ENCODE data around the gene DNAJC11. TPM values are rescaled to one million over a fixed set of nuclear protein-coding genes. Genes with fewer than 3 reads are reported as not detected.
"Not testable (repeated sequence)": the region's sequence is repeated elsewhere in the genome, so short reads cannot be mapped to it uniquely, and the experiment has no call there.

The DNAJC11 gene
- total RNA-seq: 45.6 TPM

GRCh38 chr1:6701437-6702153 lies at the start of gene DNAJC11:
Gene DNAJC11, minus strand, starts transcription at chr1:6701816. Its CDS starts 16 bp downstream, at chr1:6701800.
- DNase-seq (ENCODE audit: low spot score): peak; percentile 92

GRCh38 chr1:6750490-6750889 lies 48.9 kb upstream of the DNAJC11 start:
- DNase-seq (ENCODE audit: low spot score): no peak

GRCh38 chr1:6747674-6748073 lies 46.1 kb upstream of the DNAJC11 start:
- DNase-seq (ENCODE audit: low spot score): no peak

- DNase-seq (ENCODE audit: low spot score): no peak
Observed at GRCh38 chr1:6745073-6745472, 43.5 kb upstream of the DNAJC11 start.

GRCh38 chr1:6743189-6744101 lies 41.8 kb upstream of the DNAJC11 start:
- peak; percentile 48 for DNase-seq (ENCODE audit: low spot score)

GRCh38 chr1:6742676-6743188 lies 41.1 kb upstream of the DNAJC11 start:
- DNase-seq (ENCODE audit: low spot score): not testable (repeated sequence)

GRCh38 chr1:6738987-6739676 lies 37.5 kb upstream of the DNAJC11 start:
- DNase-seq (ENCODE audit: low spot score): no peak

GRCh38 chr1:6732942-6733341 lies 31.3 kb upstream of the DNAJC11 start:
- DNase-seq (ENCODE audit: low spot score): no peak

- no peak for DNase-seq (ENCODE audit: low spot score)
Observed at GRCh38 chr1:6731905-6732304, 30.3 kb upstream of the DNAJC11 start.

GRCh38 chr1:6730880-6731279 lies 29.3 kb upstream of the DNAJC11 start:
- no peak for DNase-seq (ENCODE audit: low spot score)

GRCh38 chr1:6730473-6730872 lies 28.9 kb upstream of the DNAJC11 start:
- no peak for DNase-seq (ENCODE audit: low spot score)

- DNase-seq (ENCODE audit: low spot score): peak; percentile 23
Observed at GRCh38 chr1:6727535-6727934, 25.9 kb upstream of the DNAJC11 start.

GRCh38 chr1:6726253-6726652 lies 24.6 kb upstream of the DNAJC11 start:
- DNase-seq (ENCODE audit: low spot score): no peak

GRCh38 chr1:6724517-6725141 lies 23.0 kb upstream of the DNAJC11 start:
- no peak for DNase-seq (ENCODE audit: low spot score)

- DNase-seq (ENCODE audit: low spot score): no peak
Observed at GRCh38 chr1:6723621-6724428, 22.2 kb upstream of the DNAJC11 start.

GRCh38 chr1:6711174-6711573 lies 9.6 kb upstream of the DNAJC11 start:
- DNase-seq (ENCODE audit: low spot score): no peak

GRCh38 chr1:6704746-6705145 lies 3.1 kb upstream of the DNAJC11 start:
- DNase-seq (ENCODE audit: low spot score): no peak

GRCh38 chr1:6703016-6703415 lies 1.4 kb upstream of the DNAJC11 start:
- DNase-seq (ENCODE audit: low spot score): no peak

GRCh38 chr1:6700853-6701436 lies 671 bp downstream of the DNAJC11 start:
- no peak for DNase-seq (ENCODE audit: low spot score)

GRCh38 chr1:6699915-6700314 lies 1.7 kb downstream of the DNAJC11 start:
- not testable (repeated sequence) for DNase-seq (ENCODE audit: low spot score)

Measured in mucosa of gallbladder (tissue), 1 donor.